Measurements from ENCODE around the gene APOO.

Gene APOO

GRCh38 chrX:23788521-23788920, 119.2 kb downstream of the APOO start:
- DNase-seq, result no peak

- no peak for DNase-seq
Observed at GRCh38 chrX:23787745-23788118, 120.0 kb downstream of the APOO start.

- DNase-seq, result no peak
Observed at GRCh38 chrX:23786268-23786815, 121.4 kb downstream of the APOO start.

GRCh38 chrX:23785580-23785979, 122.2 kb downstream of the APOO start:
- no peak for DNase-seq

- DNase-seq, result peak in 1 of 58 donors; percentile 39
Observed at GRCh38 chrX:23784470-23785331, 123.0 kb downstream of the APOO start.

GRCh38 chrX:23783589-23784469, 123.9 kb downstream of the APOO start:
- peak in 1 of 58 donors; percentile 6 for DNase-seq

All from anterior cingulate cortex (tissue), 58 donors.